ENCODE measurements around the gene MYO5A.

MYO5A gene

DNA sequence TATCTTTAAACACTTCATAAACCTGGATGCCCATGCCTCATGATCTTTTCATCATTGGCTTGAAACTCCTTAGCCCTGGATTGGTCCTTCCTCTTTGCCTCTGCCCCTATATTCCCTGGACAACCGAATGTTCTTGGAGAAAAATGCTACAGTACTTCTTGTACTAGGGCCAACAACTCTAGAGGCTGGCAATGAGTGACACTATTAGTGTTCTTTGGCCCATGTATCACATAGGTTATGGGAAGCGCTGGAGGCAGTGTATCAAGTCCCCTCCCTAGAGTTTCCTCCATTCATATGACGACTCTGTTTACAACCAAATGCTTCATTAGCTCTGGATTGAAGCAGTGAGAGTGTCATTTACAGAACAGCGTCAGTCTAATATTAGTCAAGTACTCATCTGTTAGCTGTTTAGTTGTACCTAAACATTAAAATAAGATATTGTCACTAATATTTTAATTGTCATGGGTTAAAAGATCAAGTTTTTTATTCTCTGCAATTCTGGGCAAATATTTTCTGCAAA lies 166.6 kb downstream of the MYO5A start:
- no peak for DNase-seq (ENCODE audit: low spot score)

DNA sequence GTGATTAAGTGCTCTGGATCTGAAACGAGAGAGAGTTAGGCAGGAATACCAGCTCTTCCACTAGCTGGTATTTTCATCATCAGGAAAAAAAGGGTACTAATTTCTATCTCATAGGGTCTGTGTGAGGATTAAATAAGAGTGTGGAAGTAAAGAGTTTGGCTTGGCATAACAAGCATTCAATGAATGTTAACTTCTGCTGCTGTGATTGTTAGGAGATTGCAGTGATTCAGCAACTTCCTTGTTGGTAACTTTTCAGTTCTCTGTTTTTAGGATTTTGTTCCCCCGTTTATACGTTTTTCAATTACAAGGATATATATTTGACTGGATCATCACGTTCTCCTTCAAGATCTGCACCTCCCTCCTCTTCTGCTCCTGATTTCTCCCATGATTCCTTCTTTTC lies 167.2 kb downstream of the MYO5A start:
- no peak for DNase-seq (ENCODE audit: low spot score)

DNA sequence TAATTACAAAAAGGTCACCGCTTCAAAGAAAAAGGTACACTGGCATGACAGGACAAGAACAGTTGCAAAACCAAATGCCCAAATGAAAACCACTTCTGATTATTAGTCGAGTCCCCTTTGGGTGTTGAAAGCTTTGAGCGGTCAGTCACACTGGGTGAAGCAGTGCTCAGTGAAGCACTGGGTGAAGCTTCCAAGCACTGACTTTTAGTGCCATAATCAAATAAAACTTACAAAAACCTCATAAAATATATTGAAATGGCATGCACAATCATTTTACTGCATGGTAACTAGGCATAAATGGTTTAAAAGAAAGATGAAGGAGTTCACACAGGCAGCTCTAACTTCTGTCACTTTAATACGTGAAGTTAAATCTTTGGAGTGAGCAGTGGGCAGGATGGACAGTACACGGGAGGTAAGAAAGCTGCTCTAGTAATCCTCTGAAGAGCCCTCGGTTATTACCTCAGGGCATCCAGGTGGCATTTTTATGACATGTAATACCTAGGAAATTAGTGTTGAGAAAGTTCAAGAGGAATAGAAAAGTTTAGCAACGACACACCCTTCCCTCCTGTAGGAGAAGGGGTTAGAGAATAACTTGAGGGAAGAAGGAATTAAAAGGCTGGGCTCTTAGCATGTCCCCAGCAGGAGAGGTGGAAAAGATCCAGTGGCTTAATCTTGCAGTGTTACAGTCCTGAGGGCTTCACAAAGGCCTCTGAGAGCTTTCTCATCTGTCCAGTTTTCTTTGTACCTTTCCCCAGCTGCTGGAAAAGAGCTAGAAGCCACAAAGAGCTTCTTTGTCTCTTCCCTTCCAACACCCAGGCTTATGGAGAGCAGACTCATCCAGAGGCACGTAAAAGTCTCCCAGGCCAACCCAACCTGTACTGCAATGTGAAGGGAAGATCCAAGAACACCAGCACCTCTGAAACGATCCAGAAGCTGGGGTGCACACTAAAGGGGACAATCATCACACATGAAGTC lies 168.2 kb downstream of the MYO5A start:
- DNase-seq (ENCODE audit: low spot score) = no peak

DNA sequence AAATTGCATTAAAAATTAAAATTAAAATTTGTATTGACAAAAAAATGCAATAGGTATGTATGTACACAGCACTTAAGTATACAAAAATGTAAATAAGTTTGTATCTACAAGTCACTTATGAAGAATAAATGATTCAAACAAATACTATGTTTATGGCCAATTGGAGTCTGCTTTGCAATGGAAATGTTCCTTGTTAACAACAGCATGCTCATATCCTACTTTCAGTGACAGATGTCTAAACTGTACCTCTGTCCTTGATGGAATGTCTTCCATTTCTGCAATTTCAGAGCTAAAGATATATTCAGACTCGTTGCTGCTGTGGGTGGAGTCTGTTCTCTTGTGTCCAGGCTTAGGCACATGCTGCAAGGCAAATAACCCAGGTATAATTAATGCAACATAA lies 169.0 kb downstream of the MYO5A start:
- no peak for DNase-seq (ENCODE audit: low spot score)

DNA sequence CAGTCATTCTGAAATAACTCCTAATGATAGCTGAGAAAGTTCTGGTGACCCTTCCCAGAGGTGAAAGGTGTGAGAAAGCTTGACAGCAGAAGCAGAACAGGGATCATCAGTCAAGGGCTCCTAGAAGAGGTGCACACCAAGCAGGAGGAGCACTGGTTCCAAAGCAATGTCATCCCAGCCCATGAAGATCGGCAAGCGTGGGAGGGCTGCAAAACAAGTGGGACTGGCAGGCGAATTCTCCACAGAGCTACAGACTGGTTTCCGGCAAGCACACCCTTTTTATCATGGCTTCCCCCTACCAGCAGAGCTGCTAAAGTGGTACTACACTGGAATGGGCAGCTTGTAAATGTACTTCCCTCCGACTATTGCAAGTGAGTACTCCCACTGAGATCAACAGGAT lies 170.7 kb downstream of the MYO5A start:
- DNase-seq (ENCODE audit: low spot score) = no peak

DNA sequence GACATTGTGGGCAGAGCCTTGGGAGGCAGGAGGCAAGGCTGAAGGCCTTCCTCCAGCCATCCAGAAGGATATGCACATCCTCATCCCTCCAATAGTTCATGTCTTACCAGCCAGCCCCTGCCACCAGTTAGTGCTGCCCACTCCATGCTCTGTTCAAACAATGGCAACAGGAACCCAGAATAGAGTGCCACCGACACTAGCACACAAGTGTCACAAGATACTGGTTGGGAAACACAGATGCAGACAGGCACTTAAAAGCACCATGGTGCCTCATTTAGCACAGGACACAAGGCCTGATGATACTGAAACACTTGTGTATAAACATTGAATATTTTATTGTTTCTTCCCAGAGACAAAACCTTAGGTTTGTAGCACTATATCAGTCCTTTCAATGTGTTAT lies 176.6 kb downstream of the MYO5A start:
- DNase-seq (ENCODE audit: low spot score) = no peak

DNA sequence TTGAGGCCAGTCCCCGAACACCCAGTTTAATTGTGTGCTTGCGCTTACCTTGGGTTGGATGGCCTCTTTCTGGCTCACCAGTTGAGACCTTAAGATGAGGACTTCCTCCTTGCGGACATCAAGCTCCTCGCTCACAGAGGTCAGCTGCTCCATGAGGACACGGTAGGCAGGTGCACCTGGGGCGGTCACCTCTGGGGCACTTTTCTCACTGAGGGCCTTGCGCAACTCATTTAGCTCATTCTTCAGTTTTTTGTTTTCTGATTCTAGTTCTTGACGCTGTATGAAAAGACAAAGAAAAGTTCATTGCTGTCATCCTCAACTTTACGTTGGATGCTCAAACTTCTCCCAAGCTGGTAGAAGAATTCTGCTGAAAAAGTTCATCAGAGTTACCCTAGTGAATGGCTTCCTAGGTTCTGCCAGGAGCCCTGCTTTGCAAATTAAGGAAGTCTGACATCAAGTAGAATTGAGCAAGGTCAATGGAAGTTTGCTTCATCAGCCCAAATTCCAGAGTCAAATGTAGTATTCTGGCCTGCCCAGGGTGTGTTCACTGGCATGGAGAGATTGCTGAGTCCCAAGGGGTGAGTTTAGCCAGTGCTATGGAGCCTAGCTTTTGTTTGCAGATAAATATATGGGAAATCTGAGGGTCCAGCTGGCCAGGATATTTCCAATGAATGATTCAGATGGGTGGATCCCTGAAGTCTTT lies 177.3 kb downstream of the MYO5A start:
- no peak for DNase-seq (ENCODE audit: low spot score)

DNA sequence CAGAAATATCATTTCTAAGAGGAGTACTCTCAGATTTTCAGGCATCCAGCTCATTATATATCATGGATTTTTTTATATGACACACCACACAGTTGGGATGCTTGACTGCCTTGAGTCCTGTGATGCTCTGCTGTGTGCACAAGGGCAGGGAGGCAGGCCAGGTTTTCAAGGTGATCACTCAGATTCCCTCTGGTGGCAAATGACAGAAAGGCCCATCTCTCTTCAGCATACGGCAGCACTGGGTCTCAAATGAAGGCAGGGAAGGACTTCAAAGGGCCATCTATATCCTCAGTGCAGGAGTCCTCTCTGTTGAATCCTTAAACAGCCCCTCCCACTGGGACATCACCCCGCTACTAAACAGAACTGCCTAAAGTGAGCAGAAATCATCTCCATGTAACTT lies 178.3 kb downstream of the MYO5A start:
- no peak for DNase-seq (ENCODE audit: low spot score)

DNA sequence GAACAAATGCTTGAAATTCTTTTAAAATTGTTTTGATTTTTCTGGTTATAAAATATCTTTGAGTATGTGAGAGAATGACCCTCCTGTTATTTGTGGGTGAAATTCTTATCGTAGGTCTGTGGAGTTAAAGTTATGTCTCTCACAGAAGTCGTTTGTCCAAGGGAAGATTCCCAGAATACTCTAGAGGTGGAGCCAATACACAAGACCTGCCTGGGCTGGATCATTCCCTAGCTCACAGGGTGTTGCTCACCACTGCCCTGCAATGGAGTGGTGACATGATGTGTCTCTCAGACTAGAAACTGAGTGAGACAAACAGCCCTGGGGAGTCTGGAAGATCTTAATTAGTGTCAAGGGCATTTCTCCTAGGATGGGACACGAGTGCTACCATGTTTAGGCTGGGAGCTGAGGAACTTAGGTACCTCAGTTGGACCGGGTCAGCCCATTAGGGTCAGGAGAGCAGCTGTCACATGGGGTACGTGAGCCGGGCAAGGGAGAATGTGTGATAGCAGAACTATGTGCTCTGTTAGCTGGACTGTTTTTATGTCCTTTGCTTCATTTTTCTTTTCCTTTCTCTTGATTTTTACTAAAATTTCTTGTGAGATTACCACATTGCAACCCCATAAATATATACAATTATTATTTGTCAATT lies 179.5 kb downstream of the MYO5A start:
- no peak for DNase-seq (ENCODE audit: low spot score)

DNA sequence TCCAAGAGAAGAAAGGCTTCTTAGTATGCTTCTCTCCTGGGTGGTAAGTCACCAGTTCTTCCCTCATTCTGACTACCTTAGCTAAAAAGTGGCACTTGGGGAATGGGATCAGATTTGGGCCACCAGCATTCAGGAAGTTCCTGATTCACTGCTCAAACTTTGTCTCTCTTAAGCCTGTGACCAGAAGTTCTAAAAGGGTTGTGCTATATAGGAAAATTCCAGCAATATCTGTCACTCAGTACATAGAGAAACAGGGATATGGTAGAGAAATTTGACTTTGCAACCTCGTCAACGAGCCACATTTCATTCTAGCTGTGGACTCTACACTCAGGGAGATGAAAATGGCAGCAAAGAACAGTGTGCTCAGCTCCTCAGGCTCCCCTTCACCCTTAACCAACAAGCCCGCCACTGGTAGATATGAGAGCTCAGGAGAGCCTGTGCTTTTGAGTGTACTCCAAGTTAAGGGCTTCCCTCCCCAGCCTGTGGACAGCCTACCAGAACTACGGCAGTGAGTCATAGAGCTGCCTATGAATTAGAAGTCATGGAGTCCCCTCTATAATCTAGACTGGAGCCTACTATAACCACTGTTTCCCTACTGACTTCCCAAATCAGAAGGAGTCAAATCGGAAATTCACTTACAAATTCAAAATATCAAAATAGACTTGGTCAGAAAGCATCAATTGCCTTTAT lies 180.5 kb downstream of the MYO5A start:
- no peak for DNase-seq (ENCODE audit: low spot score)

DNA sequence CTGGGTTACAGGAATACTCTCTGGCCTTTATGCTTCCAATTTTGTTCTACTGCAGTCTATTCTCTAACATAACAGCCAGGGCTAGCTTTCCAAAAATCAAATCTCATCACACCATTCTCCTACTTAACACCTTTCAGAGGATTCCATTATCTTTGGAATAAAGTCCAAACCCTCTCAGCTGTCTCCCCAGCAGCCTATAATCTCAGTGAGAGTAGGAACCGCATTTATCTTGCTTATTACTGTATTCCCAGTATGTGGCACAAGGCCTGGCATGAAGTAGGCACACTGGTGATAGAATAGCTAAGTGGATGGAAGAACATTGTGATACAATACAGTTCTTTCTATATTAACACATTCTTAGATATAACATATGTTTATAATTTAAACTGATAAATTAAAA lies 184.1 kb downstream of the MYO5A start:
- DNase-seq (ENCODE audit: low spot score) = no peak

DNA sequence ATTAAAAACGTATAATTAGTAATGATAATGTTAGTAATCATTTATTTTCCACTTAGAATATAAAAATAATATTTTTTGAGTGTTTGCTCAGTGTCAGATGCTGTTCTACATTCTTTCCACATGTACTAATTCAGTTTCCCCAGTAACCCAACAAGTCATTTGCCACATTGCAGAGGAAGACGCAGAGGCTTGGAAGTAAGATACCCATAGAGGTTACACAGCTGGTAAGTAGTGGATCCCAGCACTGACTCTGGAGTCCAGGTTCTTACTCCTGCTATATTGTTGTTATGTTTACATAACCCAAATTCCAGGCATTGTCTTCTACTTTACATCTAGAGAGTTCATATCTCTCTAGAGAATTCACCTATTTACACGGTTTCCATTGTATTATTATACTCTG lies 184.8 kb downstream of the MYO5A start:
- no peak for DNase-seq (ENCODE audit: low spot score)

DNA sequence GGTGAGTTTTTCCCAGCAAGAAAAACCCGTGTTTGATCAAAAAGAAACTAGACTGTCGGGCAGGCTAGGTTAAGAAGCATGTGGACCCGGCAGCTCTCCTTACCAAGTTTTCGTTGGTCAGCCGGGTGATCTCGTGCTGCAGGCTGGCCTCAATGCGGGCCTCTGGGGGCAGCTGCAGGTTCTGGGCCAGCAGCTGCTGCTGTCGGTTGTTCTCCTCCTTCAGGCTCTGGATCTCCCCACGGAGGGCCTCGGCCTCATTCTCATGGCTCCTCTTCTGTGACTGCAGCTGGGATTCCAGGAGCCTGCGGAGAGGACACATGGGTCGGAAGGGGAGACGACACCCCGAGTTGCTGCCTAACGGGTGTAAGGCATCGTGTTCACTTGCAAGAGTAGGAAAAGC lies 188.6 kb downstream of the MYO5A start:
- no peak for DNase-seq (ENCODE audit: low spot score)

DNA sequence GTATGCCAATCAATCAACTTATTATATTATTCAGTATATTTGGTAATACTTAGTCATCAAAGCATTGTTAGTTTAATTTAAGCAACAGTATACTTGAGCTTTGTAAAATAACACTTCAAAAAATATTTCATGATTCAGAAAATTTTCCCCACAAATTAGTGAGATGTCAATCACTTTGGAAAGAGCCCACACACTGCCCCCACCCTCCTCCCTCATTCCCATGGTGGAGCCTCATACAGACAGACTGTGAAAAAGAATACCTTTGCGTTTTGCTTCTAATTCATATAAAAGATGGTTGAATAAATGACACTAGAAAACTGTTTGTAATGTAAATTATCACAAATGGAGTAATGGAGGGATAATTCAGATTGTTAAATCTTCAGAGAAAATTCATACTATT lies 189.8 kb downstream of the MYO5A start:
- DNase-seq (ENCODE audit: low spot score) = no peak

DNA sequence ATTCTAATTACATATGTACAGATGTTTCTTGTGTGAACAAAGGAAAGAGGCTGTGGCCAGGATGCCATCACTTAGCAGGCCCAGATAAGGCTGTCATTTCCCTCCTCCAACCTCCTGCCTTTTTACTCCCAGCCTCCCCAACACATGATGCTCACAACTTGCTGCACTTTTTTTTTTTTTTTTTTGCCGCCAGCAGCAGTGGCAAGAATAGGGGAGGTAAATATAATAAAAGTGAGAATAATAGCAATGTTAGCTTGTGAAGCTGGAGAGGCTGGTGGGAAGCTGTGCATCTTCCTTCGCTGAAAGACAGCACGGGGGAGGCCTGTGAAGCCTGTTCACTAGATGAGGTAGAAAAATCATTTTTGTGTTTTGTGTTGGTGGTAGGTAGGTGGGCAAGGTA lies 190.6 kb downstream of the MYO5A start:
- DNase-seq (ENCODE audit: low spot score) = no peak

DNA sequence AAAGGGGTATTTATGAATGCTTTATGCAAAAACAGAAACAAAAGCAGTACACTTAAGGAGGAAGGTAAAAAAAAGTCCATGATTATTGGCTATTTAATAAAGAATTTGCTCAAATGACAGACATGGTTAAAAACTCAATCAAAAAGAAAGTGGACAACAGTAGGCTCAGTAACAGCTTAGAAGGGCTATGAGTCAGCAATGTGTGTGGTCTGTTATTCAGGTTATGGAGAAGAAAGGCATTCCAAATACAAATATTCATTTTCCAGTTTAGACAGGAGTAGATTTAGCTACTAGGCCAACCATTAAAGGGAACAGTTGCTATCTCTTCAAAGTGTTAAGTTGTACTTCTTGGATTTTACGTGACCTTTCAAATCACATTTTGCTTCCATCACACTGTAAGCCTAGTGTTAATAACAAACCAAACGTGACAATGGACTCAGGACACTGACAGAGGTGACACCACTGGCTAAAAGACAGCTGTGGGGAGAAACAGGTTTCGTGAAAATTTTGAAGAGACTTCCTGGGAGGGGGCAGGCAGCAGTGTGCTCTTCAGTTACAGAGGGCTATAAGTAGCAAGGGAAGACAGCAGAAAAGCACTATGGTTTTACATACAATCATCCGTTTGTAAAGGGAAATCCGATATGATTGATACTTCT lies 191.4 kb downstream of the MYO5A start:
- DNase-seq (ENCODE audit: low spot score) = no peak

DNA sequence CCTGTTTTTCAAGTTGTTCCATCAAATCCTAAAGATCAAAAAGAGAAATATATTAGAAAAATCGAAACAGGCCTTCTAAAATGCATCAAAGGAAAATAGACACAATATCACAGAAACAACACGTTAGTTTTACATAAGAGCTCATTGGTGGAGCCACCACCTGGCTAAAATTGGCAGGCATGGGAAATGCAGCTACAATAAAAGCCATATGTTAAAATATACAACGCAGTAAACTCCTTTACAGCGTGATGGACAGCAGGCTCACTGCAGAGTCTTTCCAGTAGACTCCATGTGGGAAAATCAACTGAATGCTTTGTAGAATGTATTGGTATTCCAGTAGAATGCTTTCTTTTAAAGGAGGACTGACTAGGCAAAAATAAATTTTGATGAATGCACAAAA lies 192.2 kb downstream of the MYO5A start:
- DNase-seq (ENCODE audit: low spot score) = no peak

DNA sequence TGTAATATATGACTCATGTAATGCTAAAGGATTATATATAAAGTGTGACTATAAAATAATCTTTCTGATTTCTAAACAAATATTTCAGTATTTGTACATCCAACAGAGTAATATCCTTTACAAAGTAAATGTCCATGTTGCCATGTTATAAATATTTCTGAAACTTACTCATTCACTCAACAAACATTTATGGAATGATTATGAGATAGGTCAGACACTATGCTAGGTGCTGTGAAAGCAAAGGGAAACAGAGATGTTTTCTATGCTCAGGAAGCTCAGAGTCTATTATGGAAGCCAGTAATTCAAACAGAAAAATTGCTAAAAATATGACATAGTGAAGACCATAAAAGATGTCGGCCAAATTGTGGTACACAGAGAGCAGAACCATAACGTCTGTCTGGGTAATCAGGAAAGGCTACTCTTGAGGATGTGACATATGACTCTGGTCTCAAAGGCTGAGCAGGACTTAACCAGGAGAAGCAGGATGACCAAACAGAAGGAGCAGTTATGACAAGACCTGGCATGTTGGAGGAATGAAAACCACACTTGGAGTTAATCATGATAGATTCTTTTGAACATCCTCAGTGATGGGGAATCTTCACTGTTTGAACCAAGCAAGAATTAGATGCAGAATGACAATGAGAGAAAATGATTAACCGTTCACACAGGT lies 194.1 kb downstream of the MYO5A start:
- no peak for DNase-seq (ENCODE audit: low spot score)

DNA sequence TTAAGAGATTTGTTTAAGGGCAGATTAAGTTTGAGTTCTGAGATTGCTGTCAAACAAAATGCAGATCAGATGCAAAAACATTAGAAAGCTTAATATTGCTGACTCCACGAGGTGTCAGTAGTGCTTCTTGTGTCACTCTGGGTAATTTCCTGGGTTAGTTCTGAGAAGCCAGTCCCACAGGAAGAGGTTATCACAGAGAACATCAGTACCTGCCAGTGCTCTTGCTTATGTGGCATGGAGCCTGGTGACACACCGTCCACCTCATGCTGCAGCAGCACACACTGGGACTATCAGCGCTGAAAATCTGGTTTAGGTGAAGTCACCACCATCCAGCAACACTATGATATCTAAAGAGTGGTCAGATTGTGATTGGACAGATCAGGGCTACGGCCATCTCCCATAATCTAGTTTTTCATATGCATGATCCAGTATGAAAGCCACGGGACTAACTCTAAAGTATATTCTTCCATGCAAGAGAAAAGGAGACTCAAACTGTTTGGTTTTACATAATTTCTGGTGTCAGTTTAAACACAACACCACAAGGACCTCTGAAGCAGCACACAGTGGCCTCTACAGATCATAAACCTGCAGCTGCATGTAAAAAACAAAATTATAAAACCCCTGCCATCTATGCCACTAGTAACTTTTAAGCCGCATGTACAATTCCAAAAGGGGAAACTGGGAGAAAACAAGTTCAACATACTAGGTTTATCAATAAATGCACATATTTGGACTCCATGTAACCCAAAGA lies 197.0 kb downstream of the MYO5A start:
- peak; percentile 92 for DNase-seq (ENCODE audit: low spot score)

DNA sequence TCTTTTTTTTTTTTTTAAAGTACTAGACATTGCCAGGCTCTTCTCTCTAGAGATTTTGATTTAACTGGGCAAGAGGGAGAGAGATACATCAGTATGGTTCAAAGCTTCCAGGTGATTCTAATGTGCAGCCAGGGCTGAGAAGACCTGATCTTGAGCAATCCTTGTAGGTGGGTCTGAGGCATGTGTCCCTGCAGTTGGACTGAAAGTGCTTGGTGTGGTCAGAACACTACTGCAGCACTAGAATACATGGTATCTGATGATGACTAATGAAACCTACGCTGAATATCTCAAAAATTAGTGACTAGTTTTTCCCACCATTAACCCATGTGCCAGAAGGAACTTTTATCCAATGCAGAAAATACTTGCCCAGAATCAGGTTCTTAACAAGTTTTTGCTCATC lies 198.7 kb downstream of the MYO5A start:
- peak; percentile 47 for DNase-seq (ENCODE audit: low spot score)
